H9 (cell line): ENCODE measurements around the gene ENTR1. TPM values are rescaled to one million over a fixed set of nuclear protein-coding genes. Genes with fewer than 3 reads are reported as not detected.

Experiments
- DNase-seq: peaks from one replicate; pipeline ENCODE4 v3.0.0-alpha.2; 2017
- H2AFZ ChIP-seq: one replicate; pipeline ENCODE4 v1.6.1; 2013; ENCODE audit warnings: mild to moderate bottlenecking, low read length, control low read depth, moderate library complexity
- H2AK5ac ChIP-seq: 2 replicates; pipeline ENCODE4 v1.6.1; 2013; ENCODE audit warnings: low read length, control low read depth, mixed read lengths; ENCODE audit not compliant: insufficient read length
- H2BK120ac ChIP-seq: one replicate; pipeline ENCODE4 v1.6.1; 2013; ENCODE audit warnings: low read depth, mild to moderate bottlenecking, low read length, control low read depth, inconsistent platforms; ENCODE audit not compliant: poor library complexity, severe bottlenecking
- H2BK12ac ChIP-seq: 2 replicates; pipeline ENCODE4 v1.6.1; 2013; ENCODE audit warnings: low read length, control low read depth, mixed read lengths, low read depth; ENCODE audit not compliant: insufficient read length
- H2BK15ac ChIP-seq: 2 replicates; pipeline ENCODE4 v1.6.1; 2013; ENCODE audit warnings: low read depth, low read length, control low read depth
- H2BK20ac ChIP-seq: one replicate; pipeline ENCODE4 v1.6.1; 2013; ENCODE audit warnings: low read depth, mild to moderate bottlenecking, low read length, control low read depth, inconsistent platforms; ENCODE audit not compliant: poor library complexity, severe bottlenecking
- H2BK5ac ChIP-seq: 2 replicates; pipeline ENCODE4 v1.6.1; 2013; ENCODE audit warnings: low read length, control low read depth, mixed read lengths; ENCODE audit not compliant: insufficient read length
- H3K14ac ChIP-seq: 2 replicates; pipeline ENCODE4 v1.6.1; 2013; ENCODE audit warnings: low read length, control low read depth; ENCODE audit not compliant: insufficient read depth
- H3K18ac ChIP-seq: 2 replicates; pipeline ENCODE4 v1.6.1; 2013; ENCODE audit warnings: low read depth, mild to moderate bottlenecking, mixed read lengths, low read length, control low read depth; ENCODE audit not compliant: insufficient read length
- H3K23ac ChIP-seq: 2 replicates; pipeline ENCODE4 v1.6.1; 2013; ENCODE audit warnings: low read length, control low read depth, mixed read lengths, low read depth; ENCODE audit not compliant: insufficient read length
- H3K23me2 ChIP-seq: 2 replicates; pipeline ENCODE4 v1.6.1; 2013; ENCODE audit warnings: low read depth, mild to moderate bottlenecking, mixed read lengths, low read length, control low read depth; ENCODE audit not compliant: insufficient read length, poor library complexity, severe bottlenecking
- H3K27ac ChIP-seq: 2 replicates; pipeline ENCODE4 v1.5.1; 2013; ENCODE audit warnings: low read length, control low read depth, mixed read lengths, low read depth; ENCODE audit not compliant: insufficient read length
- H3K27me3 ChIP-seq: 2 replicates; pipeline ENCODE4 v1.6.1; 2013; ENCODE audit warnings: low read length, control low read depth, inconsistent platforms; ENCODE audit not compliant: insufficient read depth
- H3K4ac ChIP-seq: 2 replicates; pipeline ENCODE4 v1.6.1; 2013; ENCODE audit warnings: low read depth, mild to moderate bottlenecking, control low read depth, inconsistent platforms, low read length, moderate library complexity
- H3K4me1 ChIP-seq: 2 replicates; pipeline ENCODE4 v1.6.1; 2013; ENCODE audit warnings: low read length, control low read depth, inconsistent platforms; ENCODE audit not compliant: insufficient read depth
- H3K4me2 ChIP-seq: 2 replicates; pipeline ENCODE4 v1.6.1; 2013; ENCODE audit warnings: low read length, control low read depth, mixed read lengths; ENCODE audit not compliant: insufficient read length, insufficient read depth
- H3K56ac ChIP-seq: 2 replicates; pipeline ENCODE4 v1.6.1; 2013; ENCODE audit warnings: low read depth, mild to moderate bottlenecking, mixed read lengths, low read length, control low read depth; ENCODE audit not compliant: insufficient read length
- H3K79me1 ChIP-seq: 2 replicates; pipeline ENCODE4 v1.6.1; 2013; ENCODE audit warnings: low read depth, mild to moderate bottlenecking, moderate library complexity, low read length, control low read depth, inconsistent platforms; ENCODE audit not compliant: insufficient read depth, poor library complexity, severe bottlenecking
- H3K79me2 ChIP-seq: 2 replicates; pipeline ENCODE4 v1.6.1; 2013; ENCODE audit warnings: low read length, control low read depth, inconsistent platforms; ENCODE audit not compliant: insufficient read depth
- H3K9ac ChIP-seq: 2 replicates; pipeline ENCODE4 v1.6.1; 2013; ENCODE audit warnings: low read length, control low read depth, mixed read lengths; ENCODE audit not compliant: insufficient read length; ENCODE audit errors: extremely low read depth
- H3K9me3 ChIP-seq: one replicate; pipeline ENCODE4 v1.6.1; 2013; ENCODE audit warnings: low read depth, low read length, inconsistent platforms; ENCODE audit not compliant: control insufficient read depth
- H3T11ph ChIP-seq: one replicate; pipeline ENCODE4 v1.6.1; 2013; ENCODE audit warnings: mild to moderate bottlenecking, low read length, control low read depth, inconsistent platforms
- H4K20me1 ChIP-seq: one replicate; pipeline ENCODE4 v1.6.1; 2013; ENCODE audit not compliant: control insufficient read depth, insufficient read length, insufficient read depth
- H4K5ac ChIP-seq: 2 replicates; pipeline ENCODE4 v1.6.1; 2013; ENCODE audit warnings: low read depth, mild to moderate bottlenecking, mixed read lengths, low read length, control low read depth; ENCODE audit not compliant: insufficient read length
- H4K8ac ChIP-seq: replicated peaks from 2 replicates; pipeline ENCODE4 v1.6.1; 2013; ENCODE audit warnings: low read length, control low read depth, mixed read lengths, low read depth; ENCODE audit not compliant: insufficient read length
- H4K91ac ChIP-seq: 2 replicates; pipeline ENCODE4 v1.6.1; 2013; ENCODE audit warnings: low read depth, mild to moderate bottlenecking, moderate library complexity, mixed read lengths, low read length, control low read depth; ENCODE audit not compliant: insufficient read length
- H3K27ac Mint-ChIP-seq, 3 experiments: 2 replicates in 2 of 3; 3 replicates in 1 of 3; pipeline ENCODE4 v1.8.0; 2020 to 2021; ENCODE audit warnings: mixed read lengths in 3 of 3, mild to moderate bottlenecking in 1 of 3, moderate library complexity in 1 of 3
- H3K27me3 Mint-ChIP-seq: 2 replicates; pipeline ENCODE4 v1.8.0; 2021; ENCODE audit warnings: low read depth, mild to moderate bottlenecking, moderate library complexity, mixed read lengths
- H3K36me3 Mint-ChIP-seq, 3 experiments: 2 replicates in 2 of 3; 3 replicates in 1 of 3; pipeline ENCODE4 v1.8.0; 2020 to 2021; ENCODE audit warnings: low read depth in 3 of 3, mixed read lengths in 3 of 3; ENCODE audit not compliant: insufficient read depth in 1 of 3
- H3K4me1 Mint-ChIP-seq, 2 experiments: 2 replicates each; pipeline ENCODE4 v1.8.0; 2020; ENCODE audit warnings: mixed read lengths in 2 of 2
- H3K4me3 Mint-ChIP-seq, 2 experiments: 2 replicates in 1 of 2; 3 replicates in 1 of 2; pipeline ENCODE4 v1.8.0; 2020 to 2021; ENCODE audit warnings: mild to moderate bottlenecking in 2 of 2, mixed read lengths in 2 of 2, moderate library complexity in 1 of 2
- H3K9me3 Mint-ChIP-seq, 2 experiments: 2 replicates in 1 of 2; 3 replicates in 1 of 2; pipeline ENCODE4 v1.8.0; 2020; ENCODE audit warnings: mild to moderate bottlenecking in 2 of 2, mixed read lengths in 2 of 2, moderate library complexity in 1 of 2
- WGBS: extraction: QIAGEN DNeasy Blood & Tissue Kit; methylation state at CpG from one replicate; pipeline ENCODE4 v1.1.7; 2013; ENCODE audit warnings: missing lambda C conversion rate, low lambda C conversion rate, mixed read lengths; ENCODE audit not compliant: insufficient read length; ENCODE audit errors: extremely low coverage; 5-methylcytosine and 5-hydroxymethylcytosine counted together
- long read RNA-seq: library from polyadenylated mRNA; unstranded; transcript quantifications from one replicate; pipeline ENCODE4 v2.0.0, GENCODE V29; 2020
- total RNA-seq: library from RNA; stranded (reverse); gene quantifications from 2 replicates; pipeline ENCODE4 v1.2.1, GENCODE V29; 2021
- TF ChIP-seq, protein P1 (sequence below): fragments of 200-600 bp; sonication (generic); conservative IDR thresholded peaks from 3 replicates; pipeline ENCODE4 v1.8.0; 2021; ENCODE audit warnings: antibody characterized with exemption, mild to moderate bottlenecking

ENTR1 gene, protein sequence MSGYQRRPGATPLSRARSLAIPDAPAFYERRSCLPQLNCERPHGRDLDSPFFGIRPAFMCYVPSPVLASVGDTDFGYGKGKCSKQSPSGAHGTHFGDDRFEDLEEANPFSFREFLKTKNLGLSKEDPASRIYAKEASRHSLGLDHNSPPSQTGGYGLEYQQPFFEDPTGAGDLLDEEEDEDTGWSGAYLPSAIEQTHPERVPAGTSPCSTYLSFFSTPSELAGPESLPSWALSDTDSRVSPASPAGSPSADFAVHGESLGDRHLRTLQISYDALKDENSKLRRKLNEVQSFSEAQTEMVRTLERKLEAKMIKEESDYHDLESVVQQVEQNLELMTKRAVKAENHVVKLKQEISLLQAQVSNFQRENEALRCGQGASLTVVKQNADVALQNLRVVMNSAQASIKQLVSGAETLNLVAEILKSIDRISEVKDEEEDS
- 105 and 108 TPM in 2 replicates for total RNA-seq
- long read RNA-seq, partial matches to known transcripts: 8 of 22 reads
- long read RNA-seq, other reads (novel, unspliced or antisense): 6 of 22 reads

DNA sequence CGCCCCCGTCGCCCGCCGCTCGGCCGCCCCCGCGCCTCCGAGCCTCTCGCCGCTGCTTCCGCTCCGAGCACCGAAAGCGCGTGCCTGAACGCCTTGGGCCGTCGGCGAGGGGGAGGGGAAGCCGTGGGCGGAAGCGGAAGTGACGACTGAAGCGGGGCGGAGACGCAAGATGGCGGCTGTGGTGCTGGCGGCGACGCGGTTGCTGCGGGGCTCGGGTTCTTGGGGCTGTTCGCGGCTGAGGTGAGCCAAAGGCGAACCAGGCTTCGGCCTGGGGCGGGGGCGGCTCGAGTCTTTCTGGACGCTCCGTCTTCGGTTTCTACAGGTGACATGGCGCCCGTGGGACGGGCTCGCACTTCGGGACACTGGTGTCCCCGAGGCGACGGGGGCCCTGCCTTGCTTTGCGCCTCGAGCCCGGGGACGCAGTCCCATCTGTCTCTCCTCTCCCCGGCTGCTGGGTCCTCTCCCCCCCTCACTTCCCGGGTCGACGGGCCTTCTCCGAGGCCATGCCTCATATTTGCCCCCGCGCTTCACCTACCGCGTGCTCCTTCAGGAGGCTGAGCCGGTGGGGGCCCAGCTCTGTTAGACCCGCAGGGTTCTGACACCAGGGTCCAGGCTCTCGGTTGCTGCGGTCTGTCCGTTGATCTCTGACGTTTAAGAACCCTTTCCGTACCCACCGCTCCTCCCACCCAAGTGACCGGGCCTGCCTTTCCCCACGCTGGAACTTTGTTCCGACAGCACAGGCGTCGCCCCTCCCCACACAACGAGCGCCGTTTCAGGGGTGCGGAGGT, at the start of gene ENTR1, which contains the start of gene PMPCA:
Gene ENTR1 (minus strand): TSS at position 115 of the 788 bp plus-strand sequence. CDS start 217 bp downstream, outside the sequence.
Gene PMPCA (plus strand): TSS at position 159 of the 788 bp plus-strand sequence. CDS start 11 bp downstream, at position 170.
- Mint-ChIP-seq H3K4me3 (peak within 1 kb of the TSS; percentile 94 to 96), H3K36me3 (peaks cover 43 to 72% (median 60%) of the 10 kb centered on the region in 3 experiments; a peak in 6 of 7 replicates), H3K4me1 (peaks cover 22 to 25% of the 10 kb centered on the region in 2 experiments), H3K27me3 (peaks cover 3% of the 10 kb centered on the region), H3K9me3 (no peaks in the 10 kb centered on the region), H3K27ac (peak within 1 kb of the TSS; percentile 86 to 98 (median 94))
- H3K23ac ChIP-seq: no peak within 1 kb of the TSS
- peaks cover 16% of the 10 kb centered on the region; the same call in 1 of the 2 replicates for H3K79me2 ChIP-seq
- H2BK120ac ChIP-seq: no peak within 1 kb of the TSS
- H2BK15ac ChIP-seq: no peak within 1 kb of the TSS
- no peak within 1 kb of the TSS for H4K91ac ChIP-seq
- H3K23me2 ChIP-seq: peaks cover 15% of the 10 kb centered on the region
- no peak within 1 kb of the TSS for H3K56ac ChIP-seq
- no peak within 1 kb of the TSS for H2BK12ac ChIP-seq
- H3K18ac ChIP-seq: peak within 1 kb of the TSS; percentile 79
- no peak within 1 kb of the TSS for H2BK20ac ChIP-seq
- TF ChIP-seq, protein P1, sequence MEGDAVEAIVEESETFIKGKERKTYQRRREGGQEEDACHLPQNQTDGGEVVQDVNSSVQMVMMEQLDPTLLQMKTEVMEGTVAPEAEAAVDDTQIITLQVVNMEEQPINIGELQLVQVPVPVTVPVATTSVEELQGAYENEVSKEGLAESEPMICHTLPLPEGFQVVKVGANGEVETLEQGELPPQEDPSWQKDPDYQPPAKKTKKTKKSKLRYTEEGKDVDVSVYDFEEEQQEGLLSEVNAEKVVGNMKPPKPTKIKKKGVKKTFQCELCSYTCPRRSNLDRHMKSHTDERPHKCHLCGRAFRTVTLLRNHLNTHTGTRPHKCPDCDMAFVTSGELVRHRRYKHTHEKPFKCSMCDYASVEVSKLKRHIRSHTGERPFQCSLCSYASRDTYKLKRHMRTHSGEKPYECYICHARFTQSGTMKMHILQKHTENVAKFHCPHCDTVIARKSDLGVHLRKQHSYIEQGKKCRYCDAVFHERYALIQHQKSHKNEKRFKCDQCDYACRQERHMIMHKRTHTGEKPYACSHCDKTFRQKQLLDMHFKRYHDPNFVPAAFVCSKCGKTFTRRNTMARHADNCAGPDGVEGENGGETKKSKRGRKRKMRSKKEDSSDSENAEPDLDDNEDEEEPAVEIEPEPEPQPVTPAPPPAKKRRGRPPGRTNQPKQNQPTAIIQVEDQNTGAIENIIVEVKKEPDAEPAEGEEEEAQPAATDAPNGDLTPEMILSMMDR: no peak
- no peak within 1 kb of the TSS for H3T11ph ChIP-seq
- no peaks in the 10 kb centered on the region for H4K20me1 ChIP-seq
- H4K8ac ChIP-seq: no peak within 1 kb of the TSS
- H3K14ac ChIP-seq: peak within 1 kb of the TSS; percentile 83
- no peak within 1 kb of the TSS for H3K27ac ChIP-seq
- peak within 1 kb of the TSS; percentile 59 for H3K9ac ChIP-seq
- no peaks in the 10 kb centered on the region for H3K9me3 ChIP-seq
- no peak within 1 kb of the TSS for H2AK5ac ChIP-seq
- peak; percentile 87 for DNase-seq
- no peak within 1 kb of the TSS; the same call in 1 of the 2 replicates for H3K4ac ChIP-seq
- H2BK5ac ChIP-seq: no peak within 1 kb of the TSS
- H4K5ac ChIP-seq: peak within 1 kb of the TSS; percentile 10
- no peaks in the 10 kb centered on the region for H3K27me3 ChIP-seq
- H2AFZ ChIP-seq: no peak within 1 kb of the TSS
- H3K79me1 ChIP-seq: peaks cover 22% of the 10 kb centered on the region
- peak within 1 kb of the TSS; percentile 96 for H3K4me2 ChIP-seq
- H3K4me1 ChIP-seq: no peaks in the 10 kb centered on the region
- no CpG with 5 or more reads among the region's 83 CpGs for WGBS
